H1 (cell line): ENCODE measurements around the gene FRMD4A. TPM values are rescaled to one million over a fixed set of nuclear protein-coding genes. Genes with fewer than 3 reads are reported as not detected.

Experiments used
- CTCF ChIA-PET: fragments of 300-600 bp; sonication (Branson Sonifier 250); formaldehyde crosslinking; loops from one replicate; lab custom pipeline; 2021; ENCODE audit not compliant: partially characterized antibody; lab: Charles Lee
- POLR2A ChIA-PET: fragments of 300-600 bp; sonication (Branson Sonifier 250); formaldehyde crosslinking; loops from one replicate; lab custom pipeline; 2021; ENCODE audit warnings: inconsistent platforms; ENCODE audit not compliant: partially characterized antibody; lab: Charles Lee
- DNase-seq, 2 experiments: peaks; one replicate each; pipeline versions ENCODE4 v3.0.0 to v3.0.0-alpha.2; 2010 to 2022; ENCODE audit warnings: low spot score in 2 of 2, low read depth in 1 of 2, mixed read lengths in 1 of 2
- FAIRE-seq: peaks from 2 replicates; lab custom pipeline; 2011; peaks lifted over from hg19 to GRCh38; lab: Jason Lieb, UNC
- H2AFZ ChIP-seq: 2 replicates; pipeline ENCODE4 v1.8.1; 2012; ENCODE audit warnings: low read length, inconsistent platforms
- H2AK5ac ChIP-seq: 2 replicates; pipeline ENCODE4 v1.6.1; 2013; ENCODE audit warnings: low read depth, low read length
- H2BK120ac ChIP-seq: replicated peaks from 2 replicates; pipeline ENCODE3; 2013; ENCODE audit warnings: low read depth, low read length, inconsistent platforms
- H2BK12ac ChIP-seq: 2 replicates; pipeline ENCODE4 v1.6.1; 2013; ENCODE audit warnings: low read depth, low read length
- H2BK15ac ChIP-seq: 2 replicates; pipeline ENCODE4 v1.6.1; 2013; ENCODE audit warnings: low read length
- H2BK20ac ChIP-seq: 2 replicates; pipeline ENCODE4 v1.6.1; 2013; ENCODE audit warnings: low read length
- H2BK5ac ChIP-seq: 2 replicates; pipeline ENCODE4 v1.6.1; 2013; ENCODE audit warnings: low read depth, low read length
- H3K14ac ChIP-seq: 2 replicates; pipeline ENCODE4 v1.6.1; 2013; ENCODE audit warnings: inconsistent platforms; ENCODE audit not compliant: insufficient read length
- H3K18ac ChIP-seq: 2 replicates; pipeline ENCODE4 v1.6.1; 2013; ENCODE audit warnings: low read length; ENCODE audit errors: extremely low read depth
- H3K23ac ChIP-seq: 2 replicates; pipeline ENCODE4 v1.6.1; 2013; ENCODE audit warnings: inconsistent platforms; ENCODE audit not compliant: insufficient read length
- H3K23me2 ChIP-seq: 2 replicates; pipeline ENCODE4 v1.6.1; 2013; ENCODE audit warnings: low read depth, low read length
- H3K27ac ChIP-seq: 2 replicates; pipeline ENCODE4 v1.6.1; 2011; ENCODE audit warnings: low read depth, low read length, inconsistent platforms
- H3K27me3 ChIP-seq, 4 experiments: replicated peaks in 1 of 4; 1 replicate in 1 of 4; 2 replicates in 3 of 4; pipeline versions ENCODE4 v1.6.1 to v1.8.1; 2011 to 2013; ENCODE audit warnings: low read length in 3 of 4, mild to moderate bottlenecking in 3 of 4, inconsistent platforms in 2 of 4, mixed read lengths in 2 of 4, moderate library complexity in 1 of 4; ENCODE audit not compliant: control insufficient read depth in 3 of 4, insufficient read depth in 3 of 4; ENCODE audit errors: extremely low read depth in 1 of 4
- H3K36me3 ChIP-seq, 4 experiments: 2 replicates each; pipeline versions ENCODE4 v1.6.1 to v1.8.1; 2011 to 2013; ENCODE audit warnings: mild to moderate bottlenecking in 4 of 4, low read length in 3 of 4, moderate library complexity in 2 of 4, control low read depth in 1 of 4, inconsistent platforms in 1 of 4; ENCODE audit not compliant: insufficient read depth in 4 of 4, control insufficient read depth in 2 of 4
- H3K4ac ChIP-seq: replicated peaks from 2 replicates; pipeline ENCODE3; 2013; ENCODE audit warnings: low read length, low read depth, mixed read lengths, inconsistent platforms; ENCODE audit not compliant: insufficient read length
- H3K4me1 ChIP-seq, 4 experiments: replicated peaks in 1 of 4; 1 replicate in 1 of 4; 2 replicates in 3 of 4; pipeline versions ENCODE4 v1.6.1 to v1.8.1; 2011 to 2013; ENCODE audit warnings: low read length in 3 of 4, inconsistent platforms in 2 of 4, mixed read lengths in 1 of 4; ENCODE audit not compliant: insufficient read depth in 4 of 4, control insufficient read depth in 3 of 4
- H3K4me2 ChIP-seq, 2 experiments: 2 replicates each; pipeline versions ENCODE4 v1.6.1 to v1.8.1; 2011 to 2013; ENCODE audit warnings: low read depth in 2 of 2, low read length in 2 of 2, control low read depth in 1 of 2, inconsistent platforms in 1 of 2, mild to moderate bottlenecking in 1 of 2; ENCODE audit not compliant: insufficient read depth in 1 of 2
- H3K4me3 ChIP-seq, 4 experiments: fragments of 200-600, 300-600 bp in 1 of 4; sonication (generic), shearing (Covaris generic), sonication (Bioruptor Twin) in 1 of 4; 2 replicates each; pipeline versions ENCODE4 v1.5.1 to v1.8.1; 2011 to 2016; ENCODE audit warnings: low read length in 4 of 4, low read depth in 3 of 4, control low read depth in 2 of 4, inconsistent platforms in 2 of 4, mild to moderate bottlenecking in 2 of 4, mixed read lengths in 1 of 4, moderate library complexity in 1 of 4; ENCODE audit not compliant: insufficient read depth in 2 of 4; ENCODE audit errors: extremely low read depth in 1 of 4
- H3K56ac ChIP-seq: replicated peaks from 2 replicates; pipeline ENCODE3; 2013; ENCODE audit warnings: low read depth, mild to moderate bottlenecking, mixed read lengths, low read length, inconsistent platforms; ENCODE audit not compliant: insufficient read length
- H3K79me1 ChIP-seq: 2 replicates; pipeline ENCODE4 v1.6.1; 2013; ENCODE audit warnings: low read depth, low read length, control low read depth
- H3K79me2 ChIP-seq, 2 experiments: 2 replicates each; pipeline versions ENCODE4 v1.6.1 to v1.8.1; 2012 to 2013; ENCODE audit warnings: low read length in 2 of 2, mild to moderate bottlenecking in 2 of 2, inconsistent platforms in 1 of 2; ENCODE audit not compliant: insufficient read depth in 2 of 2, control insufficient read depth in 1 of 2
- H3K9ac ChIP-seq, 4 experiments: replicated peaks in 1 of 4; 1 replicate in 1 of 4; 2 replicates in 3 of 4; pipeline versions ENCODE4 v1.6.1 to v1.8.1; 2011 to 2013; ENCODE audit warnings: low read depth in 3 of 4, low read length in 3 of 4, control low read depth in 2 of 4, mild to moderate bottlenecking in 2 of 4, moderate library complexity in 2 of 4, inconsistent platforms in 1 of 4; ENCODE audit errors: extremely low read depth in 1 of 4
- H3K9me3 ChIP-seq, 2 experiments: 2 replicates each; pipeline versions ENCODE4 v1.6.1 to v1.8.1; 2012 to 2013; ENCODE audit warnings: mild to moderate bottlenecking in 2 of 2, moderate library complexity in 2 of 2, control low read depth in 1 of 2, inconsistent platforms in 1 of 2, low read depth in 1 of 2, low read length in 1 of 2, mixed read lengths in 1 of 2; ENCODE audit not compliant: insufficient read depth in 2 of 2
- H4K20me1 ChIP-seq, 2 experiments: replicated peaks in 1 of 2; 2 replicates each; pipeline versions ENCODE3 to v1.8.1; 2011 to 2013; ENCODE audit warnings: inconsistent platforms in 2 of 2, low read length in 2 of 2, mild to moderate bottlenecking in 1 of 2; ENCODE audit not compliant: insufficient read depth in 2 of 2, control insufficient read depth in 1 of 2
- H4K5ac ChIP-seq: 2 replicates; pipeline ENCODE4 v1.6.1; 2013; ENCODE audit warnings: low read length, low read depth, mixed read lengths, inconsistent platforms; ENCODE audit not compliant: insufficient read length
- H4K8ac ChIP-seq: 2 replicates; pipeline ENCODE4 v1.8.0; 2013; ENCODE audit warnings: mild to moderate bottlenecking, moderate library complexity, low read length, inconsistent platforms; ENCODE audit not compliant: insufficient read depth; ENCODE audit errors: extremely low read depth
- H4K91ac ChIP-seq: replicated peaks from 2 replicates; pipeline ENCODE3; 2013; ENCODE audit warnings: low read length, mixed read lengths, inconsistent platforms; ENCODE audit not compliant: insufficient read length
- BRCA1 ChIP-seq: IDR thresholded peaks from 2 replicates; pipeline ENCODE4 v1.6.1; 2012; ENCODE audit warnings: low read depth, low read length, improper control_type of control experiment
- CHD1 ChIP-seq: IDR thresholded peaks from 2 replicates; pipeline ENCODE4 v1.6.1; 2012; ENCODE audit warnings: low read depth, low read length, improper control_type of control experiment
- GTF2F1 ChIP-seq: IDR thresholded peaks from 2 replicates; pipeline ENCODE4 v1.6.1; 2012; ENCODE audit warnings: low read depth, low read length, improper control_type of control experiment, borderline replicate concordance
- JUND ChIP-seq: IDR thresholded peaks from 2 replicates; pipeline ENCODE4 v1.6.1; 2011; ENCODE audit warnings: mild to moderate bottlenecking, improper control_type of control experiment, low read length
- SP1 ChIP-seq: IDR thresholded peaks from 2 replicates; pipeline ENCODE4 v1.6.1; 2011; ENCODE audit warnings: low read depth, low read length
- SP4 ChIP-seq: IDR thresholded peaks from 2 replicates; pipeline ENCODE4 v1.6.1; 2012; ENCODE audit warnings: low read length, inconsistent platforms
- whole genome bisulfite sequencing, 2 experiments: shearing (Covaris generic) in 1 of 2; methylation state at CpG; one replicate each; pipeline versions ENCODE4 v1.1.6 to v1.1.7; 2013 to 2015; ENCODE audit warnings: low lambda C conversion rate in 2 of 2, mixed read lengths in 2 of 2, inconsistent platforms in 1 of 2, low coverage in 1 of 2, missing lambda C conversion rate in 1 of 2; ENCODE audit not compliant: insufficient replicate concordance in 2 of 2, insufficient coverage in 1 of 2, insufficient read length in 1 of 2; ENCODE audit errors: extremely low coverage in 1 of 2, missing lambda C conversion rate in 1 of 2; 5-methylcytosine and 5-hydroxymethylcytosine counted together
- polyA plus RNA-seq, 7 experiments: library from polyadenylated mRNA; depleted of rRNA in 3 of 7; stranded (reverse) in 5 of 7; unstranded in 2 of 7; fragments of >200 nt in 5 of 7; fragments of 200-250 nt in 2 of 7; gene quantifications; 1 replicate in 5 of 7; 2 replicates in 1 of 7; 4 replicates in 1 of 7; pipeline versions ENCODE4 v1.2.1 to v1.2.3, GENCODE V29; 2011 to 2013; ENCODE audit warnings: missing spikeins in 2 of 7, mixed read lengths in 2 of 7
- total RNA-seq: library from RNA; stranded (reverse); fragmentation: NEBNext Ultra II Directional; extraction: Animal tissue kit (Norgen Biotek cat#: 25700); gene quantifications from 2 replicates; pipeline ENCODE4 v1.2.1, GENCODE V29; 2021

FRMD4A gene
- total and polyA plus RNA-seq, 2 of the 8 experiments (the other 6 are each of a cell fraction or from before 2014, with no cell fraction given): 38.6 to 39.6 TPM

GRCh38 chr10:13924040-13924725 is 406.5 kb downstream of the FRMD4A start:
- no peak for DNase-seq
- Histone ChIP-seq H3K9ac (no peak overlapping the region), H3K36me3 (no peaks in the 10 kb centered on the region), H3K4me3 (no peak overlapping the region), H3K27me3 (no peaks in the 10 kb centered on the region), H3K4me1 (peaks cover 0 to 3% (median 1%) of the 10 kb centered on the region in 4 experiments; a peak in 3 of 7 replicates), H3K4me2 (no peak overlapping the region), H3K9me3 (no peaks in the 10 kb centered on the region), H3K14ac (no peak overlapping the region), H3K79me2 (no peaks in the 10 kb centered on the region), H3K4ac (no peak overlapping the region), H2AK5ac (0 out of 2 replicates have a peak overlapping the region, but pooled peaks have one; percentile 4), H4K20me1 (no peaks in the 10 kb centered on the region), H2AFZ (no peak overlapping the region), H4K8ac (no peak overlapping the region), H3K79me1 (no peaks in the 10 kb centered on the region), H2BK5ac (0 out of 2 replicates have a peak overlapping the region, but pooled peaks have one; percentile 10), H3K18ac (no peak overlapping the region; the same call in 1 of the 2 replicates), H4K91ac (no peak overlapping the region), H4K5ac (no peak overlapping the region), H2BK120ac (no peak overlapping the region), H3K23me2 (no peaks in the 10 kb centered on the region), H2BK20ac (no peak overlapping the region), H3K27ac (no peak overlapping the region), H3K23ac (no peak overlapping the region), H2BK12ac (no peak overlapping the region), H3K56ac (no peak overlapping the region), H2BK15ac (no peak overlapping the region)
- 87 to 100% methylated on average over 2 to 6 of the region's 6 CpGs for WGBS, 2 experiments
- FAIRE-seq: no peak
- ChIA-PET POLR2A (no interaction called here), CTCF (no interaction called here)
- no peak for TF ChIP-seq SP1
- no peak for TF ChIP-seq CHD1
- no peak for TF ChIP-seq BRCA1
- no peak for TF ChIP-seq GTF2F1
- no peak for TF ChIP-seq SP4
- TF ChIP-seq JUND: no peak
